GM18498 (cell line): Measurements from ENCODE around the gene NLRP9.
A peak's percentile ranks its signal among the peaks of the same experiment; 100 is the strongest.

Experiments used
- ATAC-seq: cut with Tn5 transposase; IDR thresholded peaks from one replicate; pipeline ENCODE4 v1.9.1; 2021; ENCODE audit warnings: mild to moderate bottlenecking, moderate library complexity; ENCODE audit not compliant: unreplicated experiment

Gene NLRP9

DNA sequence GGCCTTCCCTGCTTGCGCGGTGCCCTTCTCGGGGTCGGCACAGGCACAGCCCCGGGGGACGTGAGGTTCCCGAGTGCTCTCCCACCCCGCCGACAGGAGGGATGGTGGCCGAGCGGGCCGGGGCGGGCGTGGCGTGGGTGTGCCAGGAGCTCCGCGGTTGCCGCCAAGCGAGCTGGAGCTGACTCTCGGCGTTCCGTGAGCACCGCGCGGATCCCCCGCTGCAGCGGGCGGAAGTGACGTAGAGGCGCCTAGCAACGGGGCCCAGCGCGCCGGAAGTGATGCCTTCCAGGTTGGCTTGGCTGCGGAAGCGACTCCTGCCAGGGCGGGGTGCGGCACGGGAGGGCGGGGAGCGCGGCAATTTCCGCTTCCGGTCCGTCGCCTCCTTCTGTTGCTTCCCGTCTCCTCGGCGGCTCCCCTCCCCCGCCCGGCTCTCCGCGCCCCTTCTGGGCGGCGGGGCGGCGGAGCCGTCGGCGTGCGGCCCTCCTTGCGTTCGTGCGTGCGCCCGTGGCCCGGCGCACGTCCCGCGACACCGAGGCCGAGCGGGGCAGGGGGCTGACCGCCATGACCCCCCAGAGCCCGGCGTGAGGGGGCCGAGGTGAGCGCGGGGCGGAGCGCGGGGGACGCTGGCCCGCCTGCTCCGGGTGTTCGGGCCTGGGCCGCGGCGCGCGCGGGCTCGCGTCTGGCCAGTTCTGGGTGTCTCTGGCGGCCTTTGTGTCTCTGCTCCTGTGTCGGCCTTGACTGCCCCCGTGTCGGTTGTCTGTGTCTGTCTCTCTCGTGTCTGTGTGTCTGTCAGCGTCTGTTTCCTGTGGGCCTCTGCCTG is 63.2 kb downstream of the NLRP9 start, which contains the start of gene EPN1:
EPN1 (plus strand) TSS at position 386 of the 820 bp plus-strand sequence. CDS start 3,402 bp downstream, outside the sequence.
- peak; percentile 70 for ATAC-seq

DNA sequence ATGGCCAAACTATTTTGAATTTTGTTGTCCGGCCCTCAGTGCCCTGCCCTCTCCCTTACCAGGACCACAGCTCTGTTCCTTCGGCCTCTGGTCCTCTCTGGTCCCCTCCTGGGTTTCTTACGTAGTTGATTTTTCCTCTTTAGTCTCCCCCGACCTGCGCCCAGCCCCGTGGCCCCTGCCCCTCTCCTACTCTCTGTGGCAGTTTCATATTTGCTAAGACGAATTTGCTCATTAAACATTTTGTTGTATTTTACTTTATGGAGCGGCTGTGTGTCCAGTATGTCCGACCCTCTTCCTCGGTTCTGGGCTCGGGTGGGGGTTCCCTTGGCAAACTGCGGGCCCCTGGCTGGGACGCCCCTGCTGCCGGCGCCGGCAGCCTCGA is 63.8 kb downstream of the NLRP9 start:
- no peak for ATAC-seq

DNA sequence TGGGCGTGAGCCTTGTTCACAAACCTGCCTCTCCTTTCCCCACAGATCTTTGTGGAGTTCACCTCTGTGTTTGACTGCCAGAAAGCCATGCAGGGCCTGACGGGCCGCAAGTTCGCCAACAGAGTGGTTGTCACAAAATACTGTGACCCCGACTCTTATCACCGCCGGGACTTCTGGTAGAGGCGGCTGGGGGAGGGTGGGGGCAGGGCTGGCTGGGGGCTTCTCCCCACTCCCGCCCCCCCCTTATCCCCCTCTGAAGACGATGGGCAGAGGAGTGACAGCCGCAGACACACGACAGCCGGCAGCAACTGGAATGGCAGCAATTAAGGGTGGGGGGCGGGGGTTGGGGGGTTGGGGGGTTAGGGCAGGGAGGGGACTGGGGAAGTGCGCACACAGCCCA is 64.3 kb downstream of the NLRP9 start:
- no peak for ATAC-seq

DNA sequence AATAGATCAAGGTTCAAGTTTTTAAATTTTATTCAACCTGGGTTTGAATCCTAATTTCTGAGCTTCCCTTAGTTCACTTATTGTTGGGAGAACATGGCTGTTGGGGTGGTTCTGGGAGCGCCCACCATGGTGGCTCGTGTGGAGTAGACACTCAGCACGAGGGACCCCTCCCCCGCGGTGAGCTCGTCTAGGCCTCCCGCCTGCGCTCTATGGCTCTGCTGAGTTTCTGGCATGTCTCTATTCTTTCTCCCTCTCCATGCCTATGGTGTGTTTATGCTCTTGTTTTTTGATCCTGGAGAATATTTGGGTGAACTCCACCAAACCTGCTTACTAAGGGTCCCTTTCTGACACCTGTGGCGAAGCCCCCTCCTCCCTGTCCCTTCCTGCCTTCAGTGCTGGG is 64.7 kb downstream of the NLRP9 start:
- ATAC-seq, result no peak

DNA sequence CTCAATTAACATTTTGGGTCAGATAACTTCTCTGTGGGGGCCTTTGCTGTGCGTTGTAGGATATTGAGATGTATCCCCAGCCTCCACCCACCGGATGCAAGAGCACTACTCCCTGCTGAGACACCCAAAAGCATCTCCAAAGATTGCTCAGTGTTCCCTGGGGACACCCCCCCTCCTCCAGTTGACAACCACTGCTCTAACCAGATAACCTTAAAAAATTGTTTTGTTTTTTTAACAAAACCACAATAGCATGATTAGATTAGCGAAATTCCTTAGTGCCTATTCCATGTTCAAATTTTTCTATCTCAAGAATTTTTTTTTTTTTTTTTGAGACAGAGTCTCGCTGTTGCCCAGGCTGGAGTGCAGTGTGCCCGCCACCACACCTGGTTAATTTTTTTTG is 65.8 kb downstream of the NLRP9 start:
- no peak for ATAC-seq

DNA sequence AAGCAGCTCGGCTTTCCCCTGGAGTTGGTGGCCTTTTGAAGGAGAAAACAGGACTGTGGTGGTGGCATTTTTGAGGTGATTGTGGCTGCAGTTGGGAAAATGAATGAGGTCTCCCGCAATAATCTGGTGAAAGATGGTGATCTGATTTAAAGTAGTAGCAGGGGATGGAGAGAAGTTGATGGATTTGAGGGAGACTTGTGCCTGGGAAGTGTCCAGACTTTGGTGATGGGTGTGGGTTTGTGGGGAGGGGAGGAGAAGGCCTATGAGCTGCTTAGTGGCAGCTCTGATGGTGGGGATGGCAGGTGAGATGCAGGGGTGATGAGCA is 67.2 kb downstream of the NLRP9 start:
- no peak for ATAC-seq

DNA sequence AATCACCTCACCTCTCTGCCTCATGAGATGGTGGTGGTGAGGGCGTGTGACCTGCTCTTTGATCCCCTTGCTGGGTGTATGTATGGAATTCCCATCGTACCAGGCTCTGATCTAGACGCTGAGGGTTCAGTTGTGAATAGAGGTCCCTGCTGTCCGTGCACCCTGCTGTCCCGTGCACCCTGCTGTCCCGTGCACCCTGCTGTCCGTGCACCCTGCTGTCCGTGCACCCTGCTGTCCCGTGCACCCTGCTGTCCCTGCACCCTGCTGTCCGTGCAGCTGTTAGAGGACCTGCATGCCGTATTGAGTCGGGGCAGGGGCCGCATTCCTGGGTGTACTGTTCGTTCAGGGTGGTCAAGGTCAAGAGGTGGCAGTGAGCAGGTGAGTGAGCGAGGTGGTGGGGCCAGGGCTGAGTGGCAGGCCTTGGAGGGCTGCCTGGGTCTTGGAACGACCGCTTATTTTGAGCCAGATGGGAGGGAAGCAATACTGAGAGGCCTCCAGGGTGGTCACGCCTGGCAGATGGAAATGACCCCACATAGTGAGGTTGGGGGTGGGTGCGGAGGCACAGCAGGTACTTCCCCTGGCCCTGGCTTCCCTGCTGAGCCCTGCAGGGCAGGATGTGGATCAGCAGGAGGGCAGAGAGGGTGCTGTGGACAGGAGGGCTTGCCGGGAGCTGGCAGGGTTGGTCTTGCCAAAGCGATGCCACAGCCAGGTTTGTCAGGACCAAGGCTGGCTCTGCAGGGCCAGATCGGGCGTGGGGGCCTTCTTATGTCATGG is 67.7 kb downstream of the NLRP9 start:
- no peak for ATAC-seq

DNA sequence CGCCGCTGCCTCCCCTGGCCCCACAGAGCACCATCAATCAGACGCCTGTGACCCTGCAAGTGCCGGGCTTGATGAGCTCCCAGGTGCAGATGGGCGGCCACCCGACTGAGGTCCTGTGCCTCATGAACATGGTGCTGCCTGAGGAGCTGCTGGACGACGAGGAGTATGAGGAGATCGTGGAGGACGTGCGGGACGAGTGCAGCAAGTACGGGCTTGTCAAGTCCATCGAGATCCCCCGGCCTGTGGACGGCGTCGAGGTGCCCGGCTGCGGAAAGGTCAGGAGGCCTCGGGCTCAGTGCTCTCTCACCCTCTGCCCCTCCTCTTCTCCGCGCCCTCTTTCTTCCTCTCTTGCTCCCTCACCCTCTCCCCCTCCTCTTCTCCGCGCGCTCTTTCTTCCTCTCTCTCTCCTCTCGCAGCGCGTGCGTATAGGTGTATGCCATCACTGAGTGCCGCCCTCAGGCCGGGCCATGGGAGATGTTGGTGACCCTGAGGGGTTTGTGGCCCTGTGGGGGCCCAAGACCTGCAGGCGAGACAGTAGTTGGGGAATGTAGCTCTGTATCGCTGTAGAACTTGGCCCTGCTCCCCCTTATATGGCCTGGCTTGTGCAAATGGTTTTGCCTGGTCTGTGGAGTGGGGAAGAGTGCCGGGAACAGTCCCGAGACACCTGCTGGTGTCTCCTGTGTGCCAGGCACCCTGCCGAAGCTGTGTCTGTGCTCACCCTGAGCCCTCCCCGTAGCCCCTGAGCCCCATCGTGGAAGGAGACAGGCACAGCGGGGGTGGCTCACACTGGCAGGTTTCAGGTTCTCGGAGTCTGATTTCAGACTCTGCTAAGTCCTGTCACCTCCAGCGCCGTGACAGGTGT is 68.6 kb downstream of the NLRP9 start:
- no peak for ATAC-seq

DNA sequence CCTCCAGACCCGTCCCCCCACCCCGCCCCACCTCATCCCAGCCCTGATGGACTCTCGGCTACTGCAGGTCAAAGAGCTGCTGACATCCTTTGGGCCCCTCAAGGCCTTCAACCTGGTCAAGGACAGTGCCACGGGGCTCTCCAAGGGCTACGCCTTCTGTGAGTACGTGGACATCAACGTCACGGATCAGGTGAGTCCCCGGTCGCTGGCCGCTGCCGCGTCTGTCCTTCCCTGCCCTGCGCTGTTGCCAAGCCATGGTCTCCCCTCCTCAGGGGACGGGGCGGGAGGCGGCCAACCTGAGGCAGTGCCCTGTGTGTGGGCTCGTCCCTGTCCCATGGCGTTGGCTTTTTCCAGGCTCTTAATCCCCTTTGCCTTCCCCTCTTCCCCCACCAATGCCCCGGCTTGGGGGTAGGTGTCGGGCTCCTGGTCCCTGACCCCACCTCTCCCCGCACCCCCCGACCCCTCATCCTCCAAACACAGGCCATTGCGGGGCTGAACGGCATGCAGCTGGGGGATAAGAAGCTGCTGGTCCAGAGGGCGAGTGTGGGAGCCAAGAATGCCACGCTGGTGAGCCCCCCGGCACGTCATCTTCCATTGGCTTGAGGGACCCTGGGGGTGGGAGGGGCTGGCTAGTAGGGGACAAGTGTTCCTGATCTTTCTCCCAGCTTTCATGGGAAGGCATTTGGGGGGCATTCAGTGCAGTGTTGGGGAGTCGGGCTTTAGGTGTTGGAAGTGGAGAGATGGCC is 69.4 kb downstream of the NLRP9 start:
- no peak for ATAC-seq

DNA sequence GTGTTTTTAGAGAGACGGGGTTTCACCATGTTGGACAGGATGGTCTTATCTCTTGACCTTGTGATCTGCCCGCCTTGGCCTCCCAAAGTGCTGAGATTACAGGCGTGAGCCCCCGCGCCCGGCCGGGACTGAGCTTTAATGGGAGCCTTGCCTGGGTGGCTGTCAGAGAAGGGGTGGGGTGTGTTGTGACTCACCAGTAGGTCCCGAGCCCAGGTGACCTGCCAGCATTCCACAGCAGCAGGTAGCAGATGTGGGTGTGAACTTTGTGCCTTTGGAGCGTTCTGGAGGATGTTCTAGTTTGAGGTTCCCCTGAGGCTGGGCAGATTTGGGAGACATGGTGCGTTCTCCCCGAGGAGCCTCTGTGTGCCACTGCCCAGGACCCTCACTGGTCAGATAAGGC is 70.2 kb downstream of the NLRP9 start:
- no peak for ATAC-seq

DNA sequence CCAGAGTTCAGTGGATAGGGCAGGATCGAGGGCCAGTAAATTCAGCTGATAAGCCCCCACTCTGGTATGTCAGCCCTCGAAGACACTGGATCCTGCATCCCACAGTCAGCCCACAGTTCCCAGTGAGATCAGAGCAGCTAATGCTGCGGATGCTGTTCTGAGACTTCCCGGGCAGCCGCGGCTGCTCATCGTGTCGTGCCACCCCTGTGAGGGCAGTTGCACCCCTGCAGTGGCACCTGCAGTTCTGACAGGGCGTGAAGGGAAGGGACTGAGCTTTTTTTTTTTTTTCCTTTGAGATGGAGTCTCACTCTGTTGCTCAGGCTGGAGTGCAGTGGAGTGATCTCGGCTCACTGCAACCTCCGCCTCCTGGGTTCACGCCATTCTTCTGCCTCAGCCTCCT is 70.7 kb downstream of the NLRP9 start:
- no peak for ATAC-seq

DNA sequence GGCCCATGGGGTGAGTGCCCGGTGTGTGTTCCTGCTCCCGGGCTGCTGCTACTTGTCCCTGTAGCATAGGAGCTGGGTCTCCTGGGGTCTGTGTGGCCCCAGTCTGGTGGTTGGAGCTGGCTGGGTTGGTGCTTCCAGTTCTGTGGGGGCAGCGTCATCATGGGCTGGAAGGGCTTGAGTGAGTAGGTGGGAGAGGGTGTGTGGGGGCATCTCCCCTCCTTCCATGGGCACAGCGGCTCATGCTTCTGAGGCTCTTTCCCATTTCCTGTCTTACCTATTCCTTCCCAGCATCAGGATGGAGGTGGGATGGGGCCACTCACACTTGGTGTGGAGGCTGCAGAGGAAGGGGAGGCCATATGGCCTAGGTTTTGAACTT is 71.2 kb downstream of the NLRP9 start:
- no peak for ATAC-seq

DNA sequence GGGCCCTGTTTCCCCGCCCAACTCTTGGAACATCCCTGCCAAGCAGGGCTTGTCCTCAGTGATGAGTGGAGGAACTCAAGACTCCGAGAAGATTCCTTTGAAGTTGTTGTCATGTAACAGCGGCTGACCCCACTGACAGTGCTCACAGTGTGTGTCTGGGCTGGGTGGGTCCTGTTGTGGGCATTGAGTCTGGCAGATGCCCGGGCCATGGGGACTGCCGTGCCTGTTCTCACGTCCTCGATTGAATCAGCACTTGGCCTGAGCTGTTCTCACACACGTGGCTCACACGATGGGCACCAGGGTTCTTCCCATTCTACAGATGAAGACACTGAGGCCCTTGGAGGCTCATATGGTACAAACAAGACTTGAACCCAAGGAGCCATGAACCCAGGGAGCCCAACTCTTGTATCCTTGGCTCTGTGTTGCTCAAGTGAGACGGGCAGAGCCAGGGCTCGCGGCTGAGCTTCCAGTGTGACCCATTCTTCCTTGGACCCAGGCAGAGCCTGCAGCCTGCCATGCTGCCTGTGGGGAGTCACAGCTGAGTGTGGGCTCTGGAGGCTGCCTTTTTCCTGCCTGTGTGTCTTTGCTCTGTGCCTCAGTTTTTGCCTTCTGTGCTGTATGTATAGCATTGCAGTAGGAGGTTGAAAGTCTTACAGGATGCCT is 71.7 kb downstream of the NLRP9 start:
- ATAC-seq, result no peak

DNA sequence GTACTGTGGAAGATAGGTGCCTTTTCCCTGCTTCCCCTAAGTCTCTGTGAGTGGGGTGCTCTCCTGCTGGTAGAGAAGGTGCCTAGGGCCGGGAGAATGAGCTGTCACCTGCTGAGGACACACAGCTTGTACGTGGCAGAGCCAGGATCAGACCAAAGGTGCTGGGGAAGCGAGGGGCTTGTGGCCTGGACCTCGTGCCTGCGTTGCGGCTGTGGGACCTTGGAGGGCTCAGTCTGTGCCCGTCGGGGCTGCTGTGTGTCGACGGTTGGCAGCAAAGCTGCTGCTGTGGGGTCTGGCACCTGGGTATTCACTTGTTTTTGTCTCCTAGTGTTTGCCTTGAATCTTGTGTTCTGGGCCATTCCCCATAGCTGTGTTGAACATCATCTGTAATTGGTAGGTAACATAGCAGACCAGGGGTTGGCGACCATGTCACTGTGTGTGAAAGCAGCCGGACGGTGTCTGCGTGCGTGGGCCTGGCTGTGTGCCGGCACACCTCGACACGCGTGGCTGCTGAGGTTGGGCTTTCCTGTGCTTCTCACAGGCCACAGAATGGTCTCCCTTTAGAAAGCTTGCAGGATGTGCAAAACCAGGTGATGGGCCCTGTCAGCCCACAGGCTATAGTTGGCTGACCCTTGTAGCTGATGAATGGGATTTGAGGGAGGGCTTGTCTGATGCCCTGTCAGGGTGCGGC is 74.2 kb downstream of the NLRP9 start:
- ATAC-seq, result no peak

DNA sequence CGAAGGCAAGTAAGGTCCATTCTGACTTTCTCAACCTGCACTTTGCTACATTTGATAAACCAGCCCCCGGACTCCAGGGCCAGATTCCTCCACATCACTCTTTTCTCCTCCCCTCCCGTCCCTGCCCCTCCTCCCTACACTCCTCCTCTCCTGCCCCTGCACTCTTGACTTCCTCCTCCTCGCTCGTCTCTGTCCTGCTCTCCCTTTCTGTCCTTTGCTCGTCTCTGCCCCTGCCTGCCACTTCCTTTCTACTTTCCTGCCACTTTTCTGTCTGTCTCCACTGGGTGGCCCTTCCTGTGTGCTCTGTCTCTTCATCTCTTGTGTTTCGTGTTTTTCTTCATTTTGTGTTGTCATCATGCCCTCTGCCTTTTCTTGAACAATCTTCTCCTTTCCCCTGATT is 76.4 kb downstream of the NLRP9 start:
- ATAC-seq, result no peak

DNA sequence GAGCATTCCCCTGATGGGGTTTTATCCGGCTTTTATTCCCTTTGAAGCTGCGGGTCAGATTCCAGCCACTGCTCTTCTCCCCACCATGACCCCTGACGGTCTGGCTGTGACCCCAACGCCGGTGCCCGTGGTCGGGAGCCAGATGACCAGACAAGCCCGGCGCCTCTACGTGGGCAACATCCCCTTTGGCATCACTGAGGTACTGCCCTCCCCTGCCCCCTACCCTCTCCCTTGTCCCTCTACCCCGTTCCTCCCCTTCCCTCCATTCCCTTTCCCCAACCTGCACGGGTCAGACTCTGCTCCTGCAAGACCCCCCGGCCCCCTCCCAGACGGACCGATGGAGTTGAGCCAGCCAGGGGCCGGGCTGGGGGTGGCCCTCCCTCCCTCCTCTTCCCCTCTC is 77.2 kb downstream of the NLRP9 start:
- no peak for ATAC-seq

DNA sequence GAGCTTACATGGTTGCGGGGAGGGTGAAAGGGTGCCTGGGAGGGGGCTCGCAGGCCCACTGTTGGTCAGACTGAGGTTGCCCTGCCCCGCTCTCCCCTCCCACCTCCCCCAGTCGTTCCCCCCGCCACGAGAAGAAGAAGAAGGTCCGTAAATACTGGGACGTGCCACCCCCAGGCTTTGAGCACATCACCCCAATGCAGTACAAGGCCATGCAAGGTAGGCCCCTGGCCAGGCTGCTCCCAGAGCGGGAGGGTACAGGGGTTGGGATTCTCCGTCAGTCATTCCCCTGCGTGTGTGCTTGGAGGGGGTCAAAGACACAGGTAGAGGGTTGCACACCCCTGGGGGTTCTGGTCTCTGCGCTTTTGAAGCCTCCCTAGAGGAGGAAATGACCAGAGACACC is 77.8 kb downstream of the NLRP9 start:
- ATAC-seq, result no peak

DNA sequence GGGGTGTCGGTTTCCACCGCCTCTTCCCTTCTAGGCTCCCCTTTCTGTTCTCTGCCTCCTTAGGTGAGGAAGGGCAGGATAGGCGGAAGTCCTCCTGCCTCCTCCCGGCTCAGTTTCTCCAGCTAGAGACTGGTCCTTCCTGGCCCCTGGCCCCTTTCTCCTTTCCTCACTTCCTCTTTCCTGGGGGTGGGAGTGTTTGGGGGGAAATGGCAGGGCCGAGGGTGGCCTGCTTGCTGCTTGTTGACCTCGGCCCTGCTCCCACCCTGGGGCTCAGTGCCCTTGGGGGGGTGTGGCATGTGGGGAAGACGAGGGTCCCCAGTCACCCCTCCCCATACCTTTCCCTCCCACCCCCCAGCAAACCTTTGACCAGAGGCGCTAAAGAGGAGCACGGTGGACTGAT is 78.4 kb downstream of the NLRP9 start:
- no peak for ATAC-seq

DNA sequence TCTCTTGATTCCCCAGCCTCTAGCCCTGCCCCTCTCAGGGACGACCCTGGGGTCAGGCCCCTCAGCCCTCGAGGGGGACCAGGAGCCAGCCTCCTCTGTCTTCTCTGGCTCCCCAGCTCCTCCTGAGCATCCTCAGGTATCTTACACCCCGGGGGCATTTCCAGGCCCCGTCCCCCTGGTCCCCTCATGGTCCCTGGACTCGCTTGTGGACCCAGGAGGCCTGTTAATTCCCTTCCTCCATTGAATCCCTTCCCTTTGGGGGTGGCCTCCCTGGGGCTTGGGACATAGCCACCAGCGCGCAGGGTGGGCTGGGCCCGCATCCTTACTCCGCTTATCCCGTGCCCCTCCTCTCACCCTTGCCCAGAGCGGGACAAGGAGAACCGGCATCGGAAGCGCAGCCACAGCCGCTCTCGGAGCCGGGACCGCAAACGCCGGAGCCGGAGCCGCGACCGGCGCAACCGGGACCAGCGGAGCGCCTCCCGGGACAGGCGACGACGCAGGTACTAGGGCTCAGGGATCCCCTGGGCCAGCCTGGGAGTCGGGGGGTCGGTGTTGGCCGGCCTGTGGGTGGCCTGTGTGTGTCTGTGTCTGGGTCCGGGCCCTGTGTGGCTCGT is 79.2 kb downstream of the NLRP9 start:
- no peak for ATAC-seq
